Testis (tissue), 2 donors: ENCODE measurements around the gene COX19.
"Not testable (repeated sequence)": the region's sequence is repeated elsewhere in the genome, so short reads cannot be mapped to it uniquely, and the experiment has no call there.

Experiments used
- POLR2A ChIP-seq: fragments of 450-650 bp; IDR thresholded peaks from one replicate; pipeline ENCODE4 v1.6.1; 2017; ENCODE audit warnings: antibody characterized with exemption, mild to moderate bottlenecking, moderate library complexity
- TF ChIP-seq, protein P1 (sequence below), 3 experiments: fragments of 450-650 bp in 2 of 3; fragments of 200-600 bp in 1 of 3; sonication (generic) in 1 of 3; IDR thresholded peaks; one replicate each; pipeline ENCODE4 v1.5.1; 2016 to 2019; ENCODE audit warnings: antibody characterized with exemption in 3 of 3, mild to moderate bottlenecking in 2 of 3, moderate library complexity in 1 of 3

DNA sequence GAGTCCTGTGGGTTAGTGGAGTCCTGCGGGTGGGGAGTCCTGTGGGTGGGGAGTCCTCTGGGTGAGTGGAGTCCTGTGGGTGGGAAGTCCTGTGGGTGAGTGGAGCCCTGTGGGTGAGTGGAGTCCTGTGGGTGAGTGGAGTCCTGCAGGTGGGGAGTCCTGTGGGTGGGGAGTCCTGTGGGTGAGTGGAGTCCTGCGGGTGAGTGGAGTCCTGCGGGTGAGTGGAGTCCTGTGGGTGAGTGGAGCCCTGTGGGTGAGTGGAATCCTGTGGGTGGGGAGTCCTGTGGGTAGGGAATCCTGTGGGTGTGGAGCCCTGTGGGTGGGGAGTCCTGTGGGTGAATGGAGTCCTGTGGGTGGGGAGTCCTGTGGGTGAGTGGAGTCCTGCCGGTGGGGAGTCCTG lies 26.7 kb upstream of the COX19 start:
- TF ChIP-seq, protein P1, sequence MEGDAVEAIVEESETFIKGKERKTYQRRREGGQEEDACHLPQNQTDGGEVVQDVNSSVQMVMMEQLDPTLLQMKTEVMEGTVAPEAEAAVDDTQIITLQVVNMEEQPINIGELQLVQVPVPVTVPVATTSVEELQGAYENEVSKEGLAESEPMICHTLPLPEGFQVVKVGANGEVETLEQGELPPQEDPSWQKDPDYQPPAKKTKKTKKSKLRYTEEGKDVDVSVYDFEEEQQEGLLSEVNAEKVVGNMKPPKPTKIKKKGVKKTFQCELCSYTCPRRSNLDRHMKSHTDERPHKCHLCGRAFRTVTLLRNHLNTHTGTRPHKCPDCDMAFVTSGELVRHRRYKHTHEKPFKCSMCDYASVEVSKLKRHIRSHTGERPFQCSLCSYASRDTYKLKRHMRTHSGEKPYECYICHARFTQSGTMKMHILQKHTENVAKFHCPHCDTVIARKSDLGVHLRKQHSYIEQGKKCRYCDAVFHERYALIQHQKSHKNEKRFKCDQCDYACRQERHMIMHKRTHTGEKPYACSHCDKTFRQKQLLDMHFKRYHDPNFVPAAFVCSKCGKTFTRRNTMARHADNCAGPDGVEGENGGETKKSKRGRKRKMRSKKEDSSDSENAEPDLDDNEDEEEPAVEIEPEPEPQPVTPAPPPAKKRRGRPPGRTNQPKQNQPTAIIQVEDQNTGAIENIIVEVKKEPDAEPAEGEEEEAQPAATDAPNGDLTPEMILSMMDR (IDR thresholded peaks at IDR 0.05), result not testable (repeated sequence)
- not testable (repeated sequence) for TF ChIP-seq POLR2A
